Measurements from ENCODE around the gene SF3A2.
A peak's percentile ranks its signal among the peaks of the same experiment; 100 is the strongest.

Gene SF3A2

GRCh38 chr19:2201473-2202148 is 35.0 kb upstream of the SF3A2 start:
- no peak overlapping the region for H3K27ac ChIP-seq
- H3K9me3 ChIP-seq (ENCODE audit: severe bottlenecking): no peaks in the 10 kb centered on the region
- H3K36me3 ChIP-seq: peaks cover 27% of the 10 kb centered on the region
- H3K27me3 ChIP-seq (ENCODE audit: insufficient read depth, low read depth, severe bottlenecking): no peaks in the 10 kb centered on the region
- H3K4me3 ChIP-seq (ENCODE audit: low read depth, low read length): no peak overlapping the region
- TF ChIP-seq CTCF (IDR thresholded peaks at IDR 0.05; ENCODE audit: low read depth, low read length): no peak
- no peak for DNase-seq

DNA sequence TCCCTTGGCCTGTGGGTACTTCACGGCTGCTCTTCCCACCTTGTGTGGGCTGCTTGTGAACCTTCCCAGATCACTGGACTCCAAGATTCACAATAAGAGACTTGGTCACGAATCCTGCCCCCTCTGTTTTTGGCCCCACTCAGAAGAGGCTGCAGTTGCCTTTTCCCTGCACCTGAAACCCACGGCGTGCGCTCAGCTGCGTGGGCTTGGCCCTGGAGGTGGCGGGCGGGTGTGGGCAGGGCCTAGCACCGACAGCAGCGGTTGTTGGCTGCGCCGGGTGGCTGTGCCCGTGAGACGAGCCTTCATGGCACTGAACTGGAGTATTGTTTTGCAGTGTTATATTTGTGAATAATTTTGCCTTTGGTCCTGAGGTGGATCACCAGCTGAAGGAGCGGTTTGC is 34.3 kb upstream of the SF3A2 start:
- TF ChIP-seq CTCF (IDR thresholded peaks at IDR 0.05; ENCODE audit: low read depth, low read length): no peak
- no peak overlapping the region for H3K27ac ChIP-seq
- no peak for DNase-seq
- H3K4me3 ChIP-seq (ENCODE audit: low read depth, low read length): no peak overlapping the region
- H3K27me3 ChIP-seq (ENCODE audit: insufficient read depth, low read depth, severe bottlenecking): no peaks in the 10 kb centered on the region
- H3K9me3 ChIP-seq (ENCODE audit: severe bottlenecking): no peaks in the 10 kb centered on the region
- H3K36me3 ChIP-seq: peaks cover 27% of the 10 kb centered on the region

GRCh38 chr19:2207008-2207407 is 29.6 kb upstream of the SF3A2 start:
- Histone ChIP-seq H3K27ac (no peak overlapping the region), H3K4me3 (ENCODE audit: low read depth, low read length) (no peak overlapping the region), H3K36me3 (peaks cover 63% of the 10 kb centered on the region), H3K9me3 (ENCODE audit: severe bottlenecking) (no peaks in the 10 kb centered on the region), H3K27me3 (ENCODE audit: insufficient read depth, low read depth, severe bottlenecking) (no peaks in the 10 kb centered on the region)
- no peak for DNase-seq
- no peak for TF ChIP-seq CTCF (IDR thresholded peaks at IDR 0.05; ENCODE audit: low read depth, low read length)

DNA sequence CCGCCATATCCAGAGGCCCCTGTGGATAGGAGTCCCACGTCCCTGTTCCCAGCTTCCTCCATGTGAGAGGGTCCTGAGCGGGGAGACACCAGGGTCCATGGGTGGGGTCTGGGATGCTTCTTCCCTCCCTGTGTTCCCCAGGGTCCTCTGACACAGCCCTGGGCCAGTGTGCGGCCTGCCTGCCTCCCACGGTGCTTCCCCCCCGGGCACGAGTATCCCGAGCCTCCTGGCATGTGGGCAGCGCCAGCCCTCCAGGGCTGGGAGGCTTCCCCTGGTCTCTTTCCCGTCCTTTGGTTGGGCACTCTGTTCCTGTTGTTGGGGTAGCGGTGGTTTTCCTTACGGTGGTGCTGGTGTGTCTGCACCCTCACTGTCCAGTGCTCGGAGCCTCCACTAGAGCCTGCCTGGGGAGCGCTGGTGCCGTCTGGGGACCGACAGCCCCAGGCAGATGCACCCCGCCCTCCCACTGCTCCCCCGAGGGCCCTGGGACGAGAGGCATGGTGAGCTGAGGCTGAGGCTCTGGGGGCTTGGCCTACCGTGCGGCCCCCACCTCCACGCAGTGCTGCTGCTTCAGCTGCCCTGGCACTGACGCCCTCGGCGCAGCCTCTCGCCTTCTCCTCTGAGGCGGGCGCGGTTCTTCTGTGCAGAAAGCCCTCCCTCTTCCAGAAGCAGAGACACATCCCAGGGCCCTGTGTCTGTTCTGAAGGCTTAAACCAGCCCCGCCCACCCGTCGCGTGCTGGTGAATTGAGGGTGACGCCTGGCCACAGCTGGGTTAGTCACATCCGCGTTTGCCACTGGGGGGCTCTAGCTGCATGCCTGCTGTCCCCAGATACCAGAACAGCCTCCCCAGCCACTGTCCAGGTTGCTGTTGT is 28.4 kb upstream of the SF3A2 start:
- no peak overlapping the region for H3K4me3 ChIP-seq (ENCODE audit: low read depth, low read length)
- H3K27ac ChIP-seq: no peak overlapping the region
- no peaks in the 10 kb centered on the region for H3K27me3 ChIP-seq (ENCODE audit: insufficient read depth, low read depth, severe bottlenecking)
- H3K9me3 ChIP-seq (ENCODE audit: severe bottlenecking): no peaks in the 10 kb centered on the region
- TF ChIP-seq CTCF (IDR thresholded peaks at IDR 0.05; ENCODE audit: low read depth, low read length): peak; percentile 52
- peaks cover 74% of the 10 kb centered on the region for H3K36me3 ChIP-seq
- DNase-seq: peak; percentile 77

DNA sequence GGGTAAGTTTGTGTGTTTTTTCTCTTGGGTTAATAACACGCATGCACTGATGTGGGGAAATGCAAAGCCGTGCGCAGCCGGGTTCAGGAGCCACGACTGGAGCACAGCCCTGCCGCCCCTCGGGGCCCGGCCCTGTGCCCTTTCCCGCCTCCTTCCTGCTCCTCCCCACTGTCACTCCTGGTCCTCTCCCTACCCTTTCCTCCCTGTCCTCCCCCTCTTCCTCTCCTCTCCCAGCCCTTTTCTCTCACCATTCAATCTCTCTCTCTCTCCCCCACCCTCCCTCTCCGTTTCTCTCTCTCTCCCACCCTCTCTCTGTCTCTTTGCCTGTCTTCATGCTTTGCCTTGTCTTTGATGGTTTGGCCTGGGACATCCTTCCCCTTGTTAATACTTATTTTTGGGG is 27.6 kb upstream of the SF3A2 start:
- Histone ChIP-seq H3K36me3 (peaks cover 78% of the 10 kb centered on the region), H3K27ac (no peak overlapping the region), H3K27me3 (ENCODE audit: insufficient read depth, low read depth, severe bottlenecking) (no peaks in the 10 kb centered on the region), H3K9me3 (ENCODE audit: severe bottlenecking) (no peaks in the 10 kb centered on the region), H3K4me3 (ENCODE audit: low read depth, low read length) (no peak overlapping the region)
- no peak for DNase-seq
- no peak for TF ChIP-seq CTCF (IDR thresholded peaks at IDR 0.05; ENCODE audit: low read depth, low read length)

Measured in WERI-Rb-1 (cell line).